Measurements from ENCODE around the gene CITED1.

The CITED1 gene

GRCh38 chrX:72306085-72306801 is 529 bp upstream of the CITED1 start:
- H3K36me3 ChIP-seq (ENCODE audit: insufficient read depth, low read length) = no peaks in the 10 kb centered on the region
- TF ChIP-seq CTCF (conservative IDR thresholded peaks at IDR 0.05; ENCODE audit: low read length) (no peak), EZH2phosphoT487 (IDR thresholded peaks at IDR 0.05; ENCODE audit: borderline replicate concordance) (no peak)
- H4K20me1 ChIP-seq (ENCODE audit: insufficient read depth, low read length, poor library complexity, severe bottlenecking) = no peaks in the 10 kb centered on the region
- H3K4me2 ChIP-seq (ENCODE audit: low read depth, low read length, poor library complexity, severe bottlenecking) = peak overlapping the region; percentile 72
- no peak overlapping the region for H3K4me3 ChIP-seq (ENCODE audit: low read length, poor library complexity, severe bottlenecking)
- H2AFZ ChIP-seq (ENCODE audit: low read length) = no peak overlapping the region
- H3K4me1 ChIP-seq (ENCODE audit: insufficient read depth, low read length, poor library complexity, severe bottlenecking) = peaks cover 9% of the 10 kb centered on the region
- no peaks in the 10 kb centered on the region for H3K9me3 ChIP-seq (ENCODE audit: insufficient read depth, low read depth, low read length)
- no peak overlapping the region for H3K9ac ChIP-seq (ENCODE audit: low read depth, low read length, poor library complexity, severe bottlenecking)
- no peaks in the 10 kb centered on the region for H3F3A ChIP-seq (ENCODE audit: low read depth)
- no peaks in the 10 kb centered on the region for H3K27me3 ChIP-seq (ENCODE audit: insufficient read depth, low read length, poor library complexity, severe bottlenecking)
- H3K9me2 ChIP-seq (replicated peaks; ENCODE audit: low read depth, low read length) = no peaks in the 10 kb centered on the region
- H3K79me2 ChIP-seq (ENCODE audit: insufficient read depth, low read length) = no peaks in the 10 kb centered on the region

- Histone ChIP-seq H3K27me3 (ENCODE audit: insufficient read depth, low read length, poor library complexity, severe bottlenecking) (no peaks in the 10 kb centered on the region), H3K9ac (ENCODE audit: low read depth, low read length, poor library complexity, severe bottlenecking) (no peak overlapping the region), H3K9me2 (replicated peaks; ENCODE audit: low read depth, low read length) (no peaks in the 10 kb centered on the region), H3K4me1 (ENCODE audit: insufficient read depth, low read length, poor library complexity, severe bottlenecking) (peaks cover 9% of the 10 kb centered on the region), H3K79me2 (ENCODE audit: insufficient read depth, low read length) (no peaks in the 10 kb centered on the region), H3K36me3 (ENCODE audit: insufficient read depth, low read length) (no peaks in the 10 kb centered on the region), H3K4me3 (ENCODE audit: low read length, poor library complexity, severe bottlenecking) (no peak overlapping the region), H3K9me3 (ENCODE audit: insufficient read depth, low read depth, low read length) (no peaks in the 10 kb centered on the region), H2AFZ (ENCODE audit: low read length) (no peak overlapping the region), H4K20me1 (ENCODE audit: insufficient read depth, low read length, poor library complexity, severe bottlenecking) (no peaks in the 10 kb centered on the region), H3K4me2 (ENCODE audit: low read depth, low read length, poor library complexity, severe bottlenecking) (no peak overlapping the region), H3F3A (ENCODE audit: low read depth) (no peaks in the 10 kb centered on the region)
- TF ChIP-seq CTCF (conservative IDR thresholded peaks at IDR 0.05; ENCODE audit: low read length) = no peak
- TF ChIP-seq EZH2phosphoT487 (IDR thresholded peaks at IDR 0.05; ENCODE audit: borderline replicate concordance) = no peak
Measured at GRCh38 chrX:72304877-72305276, 837 bp downstream of the CITED1 start.

- no peaks in the 10 kb centered on the region for H3K4me1 ChIP-seq (ENCODE audit: insufficient read depth, low read length, poor library complexity, severe bottlenecking)
- no peaks in the 10 kb centered on the region for H4K20me1 ChIP-seq (ENCODE audit: insufficient read depth, low read length, poor library complexity, severe bottlenecking)
- H2AFZ ChIP-seq (ENCODE audit: low read length) = no peak overlapping the region
- no peaks in the 10 kb centered on the region for H3K27me3 ChIP-seq (ENCODE audit: insufficient read depth, low read length, poor library complexity, severe bottlenecking)
- H3K4me3 ChIP-seq (ENCODE audit: low read length, poor library complexity, severe bottlenecking) = no peak overlapping the region
- no peak for TF ChIP-seq CTCF (conservative IDR thresholded peaks at IDR 0.05; ENCODE audit: low read length)
- no peak for TF ChIP-seq EZH2phosphoT487 (IDR thresholded peaks at IDR 0.05; ENCODE audit: borderline replicate concordance)
- H3K4me2 ChIP-seq (ENCODE audit: low read depth, low read length, poor library complexity, severe bottlenecking) = no peak overlapping the region
- no peaks in the 10 kb centered on the region for H3K79me2 ChIP-seq (ENCODE audit: insufficient read depth, low read length)
- no peak overlapping the region for H3K9ac ChIP-seq (ENCODE audit: low read depth, low read length, poor library complexity, severe bottlenecking)
- no peaks in the 10 kb centered on the region for H3K9me3 ChIP-seq (ENCODE audit: insufficient read depth, low read depth, low read length)
- H3K9me2 ChIP-seq (replicated peaks; ENCODE audit: low read depth, low read length) = no peaks in the 10 kb centered on the region
- no peaks in the 10 kb centered on the region for H3F3A ChIP-seq (ENCODE audit: low read depth)
- no peaks in the 10 kb centered on the region for H3K36me3 ChIP-seq (ENCODE audit: insufficient read depth, low read length)
Measured at GRCh38 chrX:72301781-72302180, 3.9 kb downstream of the CITED1 start.

Data from Loucy (cell line).